GM21529 (cell line): ENCODE measurements around the gene SRPK2.
A peak's percentile ranks its signal among the peaks of the same experiment; 100 is the strongest.
"Not testable (repeated sequence)": the region's sequence is repeated elsewhere in the genome, so short reads cannot be mapped to it uniquely, and the experiment has no call there.

Experiments
- ATAC-seq: cut with Tn5 transposase; IDR thresholded peaks from one replicate; pipeline ENCODE4 v1.9.1; 2021; ENCODE audit not compliant: unreplicated experiment

The SRPK2 gene

DNA sequence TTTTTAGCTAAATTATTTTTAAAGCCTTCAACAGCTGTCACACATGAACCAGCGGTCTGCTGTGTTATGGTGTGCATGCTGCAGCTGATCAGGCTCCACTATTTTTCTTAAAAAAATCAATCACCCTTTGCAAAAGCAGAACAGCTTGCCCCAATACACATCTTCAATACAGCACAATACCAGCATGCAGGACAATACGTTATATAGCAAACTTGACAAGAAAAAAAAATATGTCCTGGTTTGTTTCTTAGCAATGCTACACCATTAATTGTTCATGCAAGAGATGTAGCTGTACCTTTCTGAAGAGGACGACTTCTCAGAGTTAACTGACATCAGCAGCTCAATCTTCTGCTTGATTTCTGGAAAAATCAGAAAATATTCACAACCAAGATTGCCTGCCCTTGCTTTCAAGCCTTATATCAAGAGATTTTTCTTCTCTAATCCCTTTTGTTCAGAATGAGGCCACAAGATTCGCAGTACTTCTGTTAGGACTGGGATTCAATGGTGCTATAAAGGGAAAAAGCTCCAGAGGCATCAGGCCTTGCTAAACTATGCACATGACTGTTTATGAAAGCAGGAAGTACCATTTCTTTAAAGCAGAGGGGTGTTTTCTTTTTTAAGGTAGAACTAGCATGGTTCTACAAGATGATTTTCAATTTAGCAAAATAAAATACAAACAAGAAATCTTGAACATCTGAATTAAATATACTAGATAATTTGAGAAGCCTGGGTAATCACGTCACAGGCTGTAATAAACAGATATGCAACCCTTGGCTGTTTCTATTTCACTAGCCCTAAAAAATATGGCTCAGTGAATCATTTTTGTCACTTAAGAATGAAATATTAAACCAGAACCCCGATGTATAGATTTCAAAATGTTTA, 120.0 kb downstream of the SRPK2 start:
- ATAC-seq, result peak; percentile 76

- ATAC-seq, result no peak
Measured at GRCh38 chr7:105268056-105268455, 120.7 kb downstream of the SRPK2 start.

GRCh38 chr7:105267244-105267643, 121.5 kb downstream of the SRPK2 start:
- ATAC-seq, result no peak

- ATAC-seq, result no peak
Measured at GRCh38 chr7:105264707-105265106, 124.0 kb downstream of the SRPK2 start.

DNA sequence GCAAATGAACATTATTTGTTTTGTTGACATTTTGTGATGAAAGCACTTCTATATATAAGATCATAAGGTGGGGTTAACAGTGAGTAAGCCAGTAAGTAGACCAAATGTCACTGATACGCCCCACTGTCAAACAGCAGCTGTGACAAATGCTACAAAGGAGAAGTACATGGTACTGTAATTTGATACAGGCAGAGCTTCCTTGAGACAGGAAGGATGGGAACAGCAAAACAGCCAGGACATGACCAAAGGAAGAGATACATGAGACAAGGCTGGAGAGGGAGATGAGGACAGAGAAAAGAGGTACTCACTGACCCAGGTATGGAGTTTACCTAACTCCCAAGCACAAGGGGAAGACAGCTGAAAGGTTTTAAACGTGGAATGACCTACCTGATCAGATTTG, 127.0 kb downstream of the SRPK2 start:
- no peak for ATAC-seq

DNA sequence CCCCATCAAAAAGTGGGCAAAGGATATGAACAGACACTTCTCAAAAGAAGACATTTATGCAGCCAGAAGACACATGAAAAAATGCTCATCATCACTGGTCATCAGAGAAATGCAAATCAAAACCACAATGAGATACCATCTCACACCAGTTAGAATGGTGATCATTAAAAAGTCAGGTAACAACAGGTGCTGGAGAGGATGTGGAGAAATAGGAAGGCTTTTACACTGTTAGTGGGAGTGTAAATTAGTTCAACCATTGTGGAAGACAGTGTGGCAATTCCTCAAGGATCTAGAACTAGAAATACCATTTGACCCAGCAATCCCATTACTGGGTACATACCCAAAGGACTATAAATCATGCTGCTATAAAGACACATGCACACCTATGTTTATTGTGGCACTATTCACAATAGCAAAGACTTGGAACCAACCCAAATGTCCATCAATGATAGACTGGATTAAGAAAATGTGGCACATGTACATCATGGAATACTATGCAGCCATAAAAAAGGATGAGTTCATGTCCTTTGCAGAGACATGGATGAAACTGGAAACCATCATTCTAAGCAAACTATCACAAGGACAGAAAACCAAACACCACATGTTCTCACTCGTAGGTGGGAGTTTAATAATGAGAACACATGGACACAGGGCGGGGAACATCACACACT, 128.4 kb downstream of the SRPK2 start:
- ATAC-seq, result not testable (repeated sequence)

DNA sequence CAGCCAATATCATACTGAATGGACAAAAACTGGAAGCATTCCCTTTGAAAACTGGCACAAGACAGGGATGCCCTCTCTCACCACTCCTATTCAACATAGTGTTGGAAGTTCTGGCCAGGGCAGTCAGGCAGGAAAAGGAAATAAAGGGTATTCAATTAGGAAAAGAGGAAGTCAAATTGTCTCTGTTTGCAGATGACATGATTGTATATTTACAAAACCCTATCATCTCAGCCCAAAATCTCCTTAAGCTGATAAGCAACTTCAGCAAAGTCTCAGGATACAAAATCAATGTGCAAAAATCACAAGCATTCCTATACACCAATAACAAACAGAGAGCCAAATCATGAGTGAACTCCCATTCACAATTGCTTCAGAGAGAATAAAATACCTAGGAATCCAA, 129.8 kb downstream of the SRPK2 start:
- not testable (repeated sequence) for ATAC-seq

DNA sequence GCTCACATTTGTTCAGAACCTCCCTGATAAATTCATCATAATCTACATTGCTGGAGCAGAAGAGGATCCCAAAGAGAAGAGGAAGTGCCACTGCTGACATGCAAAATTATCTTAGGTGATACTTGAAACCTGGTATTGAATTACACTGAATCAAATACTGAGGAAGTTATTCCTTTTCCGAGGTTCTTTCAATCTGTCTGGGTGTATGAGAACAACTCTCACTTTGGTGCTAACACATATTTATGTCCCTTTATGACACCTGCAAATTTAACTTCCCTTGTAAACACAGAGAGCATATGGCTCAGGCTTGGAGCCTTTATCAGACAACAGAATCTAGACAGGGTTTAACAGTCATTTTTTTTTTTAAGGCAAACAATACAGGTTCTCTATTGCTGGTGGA, 131.4 kb downstream of the SRPK2 start:
- ATAC-seq, result peak; percentile 57

DNA sequence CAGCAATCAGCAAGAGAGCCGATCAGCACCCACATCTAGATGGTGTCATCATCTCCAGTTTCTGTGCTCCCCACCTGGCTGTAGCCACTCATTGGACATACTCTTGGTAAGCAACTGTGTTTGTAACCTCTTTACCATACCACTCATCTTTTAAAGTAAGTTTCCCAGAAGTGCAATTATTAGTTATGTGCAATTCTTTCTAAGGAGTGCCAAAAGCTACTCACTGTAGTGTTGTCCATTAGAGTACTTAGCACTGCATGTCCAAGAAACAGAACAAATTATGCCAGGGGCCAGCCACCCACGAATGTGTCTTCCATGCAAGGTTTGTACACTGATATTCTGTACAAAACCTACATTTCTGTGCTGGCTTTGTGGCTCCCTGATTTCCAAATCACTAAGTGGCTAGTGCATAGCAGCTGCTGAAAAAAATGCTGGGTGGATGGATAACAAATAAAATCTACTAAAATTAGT, 131.9 kb downstream of the SRPK2 start:
- no peak for ATAC-seq

DNA sequence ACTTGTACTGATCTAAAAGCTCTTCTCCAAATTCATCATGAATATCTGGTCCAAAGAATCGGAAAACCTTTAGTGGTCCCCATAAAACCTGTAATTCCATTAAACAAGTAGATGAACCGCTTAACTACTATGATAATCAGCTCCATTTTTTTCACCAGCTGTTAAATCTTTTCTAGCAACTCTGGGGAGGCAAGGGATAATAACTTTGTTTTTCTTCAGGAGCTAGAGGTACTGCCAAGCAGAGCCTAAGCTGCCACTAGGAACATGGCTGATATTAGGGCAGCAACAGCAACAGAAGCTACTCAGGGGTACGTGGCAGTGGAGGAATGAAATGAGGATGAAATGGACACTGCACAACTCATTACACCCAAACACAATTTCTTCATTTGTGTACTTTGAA, 138.0 kb downstream of the SRPK2 start:
- ATAC-seq, result no peak

DNA sequence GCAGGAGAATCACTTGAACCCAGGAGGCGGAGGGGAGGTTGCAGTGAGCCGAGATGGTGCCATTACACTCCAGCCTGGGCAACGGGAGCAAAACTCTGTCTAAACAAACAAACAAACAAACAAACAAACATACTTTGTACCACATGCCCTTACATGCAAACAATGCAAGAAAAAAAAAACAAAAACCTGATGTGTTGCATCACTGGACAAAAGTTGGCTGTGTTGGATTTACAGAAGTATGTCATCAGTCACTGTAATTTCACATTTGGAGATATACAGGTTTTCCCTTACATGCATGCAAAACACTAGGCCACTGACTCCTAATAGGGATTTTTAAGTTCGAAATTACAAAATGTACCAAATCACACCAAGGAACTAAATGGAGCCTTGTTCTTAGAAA, 138.5 kb downstream of the SRPK2 start:
- ATAC-seq, result no peak

DNA sequence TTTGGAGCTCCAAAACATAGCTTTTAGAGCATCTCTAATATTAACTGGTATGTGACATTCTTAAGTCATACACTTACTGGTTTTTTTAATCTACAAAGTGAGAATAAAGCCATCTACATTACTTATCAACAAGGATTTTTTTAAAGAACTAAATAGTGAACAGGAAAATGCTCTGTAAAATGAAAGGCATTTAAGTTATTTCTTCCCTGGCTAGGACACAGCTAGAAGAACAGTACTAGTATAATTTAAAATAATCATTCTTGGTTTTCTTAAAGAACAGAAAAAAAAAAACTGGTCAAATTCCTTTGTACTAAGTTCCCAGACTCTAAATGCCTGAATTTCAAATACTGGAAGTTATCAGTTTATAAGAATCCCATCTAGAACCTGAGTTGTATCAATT, 139.5 kb downstream of the SRPK2 start:
- ATAC-seq, result no peak

DNA sequence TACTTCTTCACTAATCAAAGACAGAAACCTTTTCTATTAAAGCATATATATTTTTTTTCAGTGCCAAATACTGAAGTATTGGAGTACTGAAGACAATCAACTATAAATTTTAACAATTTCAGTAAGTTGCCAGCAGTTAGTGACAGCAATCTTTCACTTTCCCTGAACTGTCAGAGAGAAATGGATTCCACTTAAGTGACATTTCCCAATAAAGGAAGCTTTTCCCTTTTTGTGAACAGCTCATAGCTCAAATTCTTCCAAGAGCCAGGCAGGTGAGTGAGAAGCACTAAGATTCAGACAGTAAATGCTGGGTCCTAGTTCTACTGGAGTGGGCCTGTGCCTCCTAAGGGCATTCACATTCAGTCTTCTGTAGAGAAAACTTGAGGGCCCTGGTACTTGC, 142.0 kb downstream of the SRPK2 start:
- no peak for ATAC-seq

DNA sequence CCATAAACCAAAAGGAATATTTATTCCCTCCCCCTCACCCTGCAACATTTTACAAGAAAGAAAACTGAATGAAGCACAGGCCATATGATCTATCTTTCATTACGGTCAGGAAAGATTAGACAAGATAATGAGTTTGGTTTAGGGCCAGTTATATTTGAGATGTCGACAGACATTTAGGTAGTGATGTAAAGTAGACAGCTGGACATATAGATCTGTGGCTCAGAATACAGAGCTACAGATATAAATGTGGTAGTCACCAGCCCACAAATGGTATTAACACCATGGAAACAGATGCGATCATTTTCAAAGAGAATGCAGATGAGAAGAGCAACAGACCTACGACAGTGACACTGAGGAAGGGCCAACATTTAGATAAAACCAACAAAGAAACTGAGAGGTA, 142.5 kb downstream of the SRPK2 start:
- ATAC-seq, result no peak

GRCh38 chr7:105245398-105246114, 143.2 kb downstream of the SRPK2 start:
- ATAC-seq, result no peak

DNA sequence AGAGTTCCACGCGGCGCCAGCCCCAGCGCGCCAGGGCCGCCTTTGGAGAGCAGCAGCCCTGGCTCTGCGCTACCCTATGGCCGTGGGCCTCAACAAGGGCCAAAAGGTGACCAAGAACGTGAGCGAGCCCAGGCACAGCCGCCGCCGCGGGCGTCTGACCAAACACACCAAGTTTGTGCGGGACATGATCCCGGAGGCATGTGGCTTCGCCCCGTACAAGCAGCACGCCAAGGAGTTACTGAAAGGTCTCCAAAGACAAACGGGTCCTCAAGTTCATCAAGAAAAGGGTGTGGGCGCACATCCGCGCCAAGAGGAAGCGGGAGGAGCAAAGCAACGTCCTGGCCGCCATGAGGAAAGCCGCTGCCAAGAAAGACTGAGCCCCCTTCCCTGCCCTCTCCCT, 144.1 kb downstream of the SRPK2 start:
- ATAC-seq, result no peak

- no peak for ATAC-seq
Measured at GRCh38 chr7:105241198-105241597, 147.5 kb downstream of the SRPK2 start.

DNA sequence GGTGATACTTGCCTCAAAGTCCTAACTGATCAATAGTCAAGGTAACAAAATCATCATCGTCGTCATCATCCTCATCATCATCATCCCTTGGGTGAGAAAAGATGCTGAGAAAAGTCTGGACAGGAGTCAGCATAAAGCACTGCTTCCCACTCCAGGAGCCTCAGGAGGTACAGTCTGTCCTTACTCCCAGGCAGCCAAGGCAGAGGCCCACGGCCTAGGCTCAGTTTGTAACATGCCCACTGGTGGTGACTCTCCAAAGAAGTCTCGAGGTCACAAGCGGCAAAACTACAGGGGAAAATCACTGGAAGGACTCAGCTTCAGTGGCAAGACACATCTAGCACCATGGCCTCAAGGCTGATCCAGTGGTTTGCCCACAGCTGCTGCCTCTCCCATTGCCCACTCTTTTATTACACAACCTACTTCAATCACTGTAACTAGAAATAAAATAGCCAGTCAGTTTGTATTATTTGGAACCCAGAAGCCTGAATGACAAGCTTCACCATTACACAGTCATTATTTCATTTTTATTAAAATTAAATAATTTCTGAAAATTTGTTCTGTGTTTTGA, 150.4 kb downstream of the SRPK2 start:
- no peak for ATAC-seq

- ATAC-seq, result no peak
Measured at GRCh38 chr7:105234886-105235285, 153.8 kb downstream of the SRPK2 start.

GRCh38 chr7:105232829-105233291, 155.9 kb downstream of the SRPK2 start:
- not testable (repeated sequence) for ATAC-seq

DNA sequence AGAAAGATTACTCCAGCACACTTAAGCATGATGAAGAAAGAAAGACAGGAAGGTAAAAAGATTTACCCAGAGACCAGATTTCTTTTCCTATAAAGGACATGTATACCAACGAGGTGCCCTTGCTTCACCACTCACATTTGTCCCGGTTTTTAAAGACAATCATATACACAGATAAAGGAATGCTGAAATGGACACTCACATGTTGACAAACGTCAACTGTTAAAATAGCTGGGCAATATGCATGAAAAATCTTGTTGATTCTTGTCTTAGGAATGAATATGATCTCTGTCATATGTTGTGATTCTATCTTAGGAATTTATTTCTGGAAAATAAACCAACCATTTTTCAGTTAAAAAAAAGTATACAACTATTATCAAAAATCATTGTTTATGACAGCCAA, 158.2 kb downstream of the SRPK2 start:
- no peak for ATAC-seq
